Measurements from ENCODE around the gene DCDC2.

DNA sequence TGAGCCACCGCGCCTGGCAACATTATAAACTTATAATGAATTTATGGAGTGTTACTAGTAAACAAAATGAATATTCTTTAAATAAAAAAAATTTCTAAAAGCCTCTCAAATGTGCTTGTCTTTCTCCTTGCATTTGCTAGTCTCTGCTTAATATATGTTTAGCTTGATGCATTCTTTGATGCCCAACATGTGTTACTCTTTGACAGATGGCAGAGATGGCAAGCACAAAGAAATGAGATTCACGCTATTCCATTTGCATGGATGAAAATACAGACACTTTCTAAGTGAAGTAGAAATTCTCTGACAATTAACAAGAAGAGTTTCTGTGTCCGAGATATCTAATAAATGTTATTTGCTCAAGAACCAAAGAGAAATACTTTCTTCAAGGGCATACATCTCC is 30.1 kb downstream of the DCDC2 start:
- TF ChIP-seq, protein P1, sequence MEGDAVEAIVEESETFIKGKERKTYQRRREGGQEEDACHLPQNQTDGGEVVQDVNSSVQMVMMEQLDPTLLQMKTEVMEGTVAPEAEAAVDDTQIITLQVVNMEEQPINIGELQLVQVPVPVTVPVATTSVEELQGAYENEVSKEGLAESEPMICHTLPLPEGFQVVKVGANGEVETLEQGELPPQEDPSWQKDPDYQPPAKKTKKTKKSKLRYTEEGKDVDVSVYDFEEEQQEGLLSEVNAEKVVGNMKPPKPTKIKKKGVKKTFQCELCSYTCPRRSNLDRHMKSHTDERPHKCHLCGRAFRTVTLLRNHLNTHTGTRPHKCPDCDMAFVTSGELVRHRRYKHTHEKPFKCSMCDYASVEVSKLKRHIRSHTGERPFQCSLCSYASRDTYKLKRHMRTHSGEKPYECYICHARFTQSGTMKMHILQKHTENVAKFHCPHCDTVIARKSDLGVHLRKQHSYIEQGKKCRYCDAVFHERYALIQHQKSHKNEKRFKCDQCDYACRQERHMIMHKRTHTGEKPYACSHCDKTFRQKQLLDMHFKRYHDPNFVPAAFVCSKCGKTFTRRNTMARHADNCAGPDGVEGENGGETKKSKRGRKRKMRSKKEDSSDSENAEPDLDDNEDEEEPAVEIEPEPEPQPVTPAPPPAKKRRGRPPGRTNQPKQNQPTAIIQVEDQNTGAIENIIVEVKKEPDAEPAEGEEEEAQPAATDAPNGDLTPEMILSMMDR (conservative IDR thresholded peaks at IDR 0.05; ENCODE audit: low read length) = no peak
- no peak for TF ChIP-seq EZH2phosphoT487 (IDR thresholded peaks at IDR 0.05; ENCODE audit: borderline replicate concordance, low read depth, low read length)
